HepG2 (cell line): ENCODE results near the gene SLC25A45. TPM values are rescaled to one million over a fixed set of nuclear protein-coding genes. Genes with fewer than 3 reads are reported as not detected.

ENCODE experiments used
- ATF4 ChIP-seq, 2 experiments: fragments of 450-650 bp in 1 of 2; sonication (generic) in 1 of 2; formaldehyde crosslinking; IDR thresholded peaks; 2 replicates each; pipeline versions ENCODE4 v1.5.0 to v1.8.0; 2020 to 2022; ENCODE audit warnings: mild to moderate bottlenecking in 1 of 2, missing genetic modification reagents in 1 of 2
- NFKB2 ChIP-seq: sonication (generic); formaldehyde crosslinking; IDR thresholded peaks from 2 replicates; pipeline ENCODE4 v1.4.0; 2020; ENCODE audit warnings: missing genetic modification reagents, borderline replicate concordance
- SNAPC5 ChIP-seq: sonication (generic); formaldehyde crosslinking; IDR thresholded peaks from 2 replicates; pipeline ENCODE4 v1.8.1; 2023; ENCODE audit warnings: mild to moderate bottlenecking, missing genetic modification reagents, borderline replicate concordance
- TAF15 ChIP-seq: fragments of 200-400 bp; formaldehyde crosslinking; IDR thresholded peaks from one replicate; pipeline ENCODE4 v1.6.1; 2018; ENCODE audit warnings: mild to moderate bottlenecking, low read depth, low read length; ENCODE audit not compliant: poor library complexity, severe bottlenecking
- TBX2 ChIP-seq: sonication (generic); formaldehyde crosslinking; IDR thresholded peaks from 2 replicates; pipeline ENCODE4 v1.5.0; 2020; ENCODE audit warnings: missing genetic modification reagents, mild to moderate bottlenecking, borderline replicate concordance
- UBTF ChIP-seq: sonication (generic); formaldehyde crosslinking; IDR thresholded peaks from 2 replicates; pipeline ENCODE4 v1.4.0; 2020; ENCODE audit warnings: mild to moderate bottlenecking, missing genetic modification reagents
- ZBTB7B ChIP-seq: sonication (generic); formaldehyde crosslinking; IDR thresholded peaks from 2 replicates; pipeline ENCODE4 v1.4.0; 2020; ENCODE audit warnings: missing genetic modification reagents
- ZC3H13 ChIP-seq: sonication (generic); formaldehyde crosslinking; IDR thresholded peaks from 2 replicates; pipeline ENCODE4 v1.8.1; 2023; ENCODE audit warnings: mild to moderate bottlenecking, missing genetic modification reagents, moderate library complexity
- ZFP41 ChIP-seq: sonication (generic); formaldehyde crosslinking; IDR thresholded peaks from 2 replicates; pipeline ENCODE4 v1.4.0; 2020; ENCODE audit warnings: mild to moderate bottlenecking, missing genetic modification reagents, borderline replicate concordance
- ZMAT3 ChIP-seq: sonication (generic); formaldehyde crosslinking; conservative IDR thresholded peaks from 2 replicates; pipeline ENCODE4 v1.7.0; 2021; ENCODE audit warnings: missing genetic modification reagents
- ZNF256 ChIP-seq: sonication (generic); formaldehyde crosslinking; conservative IDR thresholded peaks from 2 replicates; pipeline ENCODE4 v1.4.0; 2020; ENCODE audit warnings: missing genetic modification reagents
- ZNF33A ChIP-seq: sonication (generic); formaldehyde crosslinking; IDR thresholded peaks from 2 replicates; pipeline ENCODE4 v1.5.1; 2020; ENCODE audit warnings: missing genetic modification reagents, mild to moderate bottlenecking, moderate library complexity, borderline replicate concordance
- polyA plus RNA-seq, 8 experiments: library from polyadenylated mRNA; depleted of rRNA in 3 of 8; stranded (reverse) in 7 of 8; unstranded in 1 of 8; fragments of >200 nt; fragmentation: Illumina TruSeq in 4 of 8; extraction: Trizol in 4 of 8; gene quantifications; 2 replicates each; pipeline versions ENCODE4 v1.2.1 to v1.2.3, GENCODE V29; 2011 to 2016; ENCODE audit warnings: low read depth in 4 of 8, missing spikeins in 1 of 8, mixed read lengths in 1 of 8; ENCODE audit not compliant: insufficient read depth in 1 of 8
- total RNA-seq, 5 experiments: library from RNA; depleted of rRNA; stranded (reverse); fragments of >200 nt; fragmentation: Illumina TruSeq; extraction: Trizol; gene quantifications; 2 replicates each; pipeline ENCODE4 v1.2.3, GENCODE V29; 2016; ENCODE audit warnings: low read depth in 1 of 5
- TF ChIP-seq, protein P1 (sequence below): sonication (generic); formaldehyde crosslinking; IDR thresholded peaks from 2 replicates; pipeline ENCODE4 v1.4.0; 2020; ENCODE audit warnings: missing genetic modification reagents
- TF ChIP-seq, protein P2 (sequence below): sonication (generic); formaldehyde crosslinking; IDR thresholded peaks from 2 replicates; pipeline ENCODE4 v1.5.0; 2020; ENCODE audit warnings: mild to moderate bottlenecking, missing genetic modification reagents, borderline replicate concordance
- TF ChIP-seq, protein P3 (sequence below): sonication (generic); formaldehyde crosslinking; IDR thresholded peaks from 2 replicates; pipeline ENCODE4 v1.4.0; 2020; ENCODE audit warnings: missing genetic modification reagents

SLC25A45 gene
- total and polyA plus RNA-seq, 2 of the 13 experiments (the other 11 are each of a cell fraction or from before 2014, with no cell fraction given): 1.2 to 3.4 TPM

DNA sequence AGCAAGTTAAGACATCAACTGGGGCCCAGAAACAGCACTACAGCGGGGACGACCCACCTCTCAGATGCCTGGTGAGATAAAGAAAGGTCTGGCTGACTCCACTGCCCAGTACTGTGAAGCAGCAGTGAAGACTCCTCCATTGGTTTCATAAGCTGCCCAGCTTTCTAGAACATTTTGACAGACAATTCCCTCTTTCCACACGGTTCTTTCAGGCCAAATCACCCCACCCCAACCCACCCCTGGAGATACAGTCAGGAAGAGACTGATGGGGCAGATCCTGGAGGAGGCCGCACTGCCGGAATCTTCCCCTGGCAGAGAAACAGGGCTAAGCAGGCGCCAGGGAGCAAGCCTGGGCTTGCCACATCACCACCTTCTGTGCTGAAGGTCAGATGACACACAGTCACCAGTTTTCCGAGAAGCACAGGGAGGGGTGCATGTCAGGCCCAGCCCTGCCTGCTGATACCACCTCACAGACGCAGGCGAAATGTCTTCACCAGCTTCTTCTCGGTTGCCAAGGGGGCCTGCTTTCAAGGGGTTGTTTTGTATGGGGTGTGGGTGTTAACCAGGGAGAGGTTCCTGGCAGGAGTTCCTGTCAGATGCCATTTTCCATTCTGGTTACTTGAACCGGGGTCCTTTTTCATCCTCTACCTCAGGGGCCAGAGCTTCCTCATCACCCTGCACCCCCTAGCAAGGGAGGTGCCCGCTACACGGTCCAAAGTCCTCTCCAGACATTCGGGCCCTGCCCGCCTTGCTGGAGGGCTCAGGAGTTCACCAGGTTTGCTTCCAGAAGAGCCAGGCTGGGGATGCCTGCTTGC lies 38.7 kb upstream of the SLC25A45 start (continued):
- TF ChIP-seq ATF4 (CRISPR knock-in tag; IDR thresholded peaks at IDR 0.05): peak in 1 of 2 experiments; percentile 68; a peak in 1 of 4 replicates
- TF ChIP-seq TAF15: no peak
- TF ChIP-seq, protein P1, sequence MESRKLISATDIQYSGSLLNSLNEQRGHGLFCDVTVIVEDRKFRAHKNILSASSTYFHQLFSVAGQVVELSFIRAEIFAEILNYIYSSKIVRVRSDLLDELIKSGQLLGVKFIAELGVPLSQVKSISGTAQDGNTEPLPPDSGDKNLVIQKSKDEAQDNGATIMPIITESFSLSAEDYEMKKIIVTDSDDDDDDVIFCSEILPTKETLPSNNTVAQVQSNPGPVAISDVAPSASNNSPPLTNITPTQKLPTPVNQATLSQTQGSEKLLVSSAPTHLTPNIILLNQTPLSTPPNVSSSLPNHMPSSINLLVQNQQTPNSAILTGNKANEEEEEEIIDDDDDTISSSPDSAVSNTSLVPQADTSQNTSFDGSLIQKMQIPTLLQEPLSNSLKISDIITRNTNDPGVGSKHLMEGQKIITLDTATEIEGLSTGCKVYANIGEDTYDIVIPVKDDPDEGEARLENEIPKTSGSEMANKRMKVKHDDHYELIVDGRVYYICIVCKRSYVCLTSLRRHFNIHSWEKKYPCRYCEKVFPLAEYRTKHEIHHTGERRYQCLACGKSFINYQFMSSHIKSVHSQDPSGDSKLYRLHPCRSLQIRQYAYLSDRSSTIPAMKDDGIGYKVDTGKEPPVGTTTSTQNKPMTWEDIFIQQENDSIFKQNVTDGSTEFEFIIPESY (CRISPR knock-in tag): no peak
- TF ChIP-seq ZNF33A (CRISPR knock-in tag): no peak
- no peak for TF ChIP-seq ZMAT3 (CRISPR knock-in tag)
- no peak for TF ChIP-seq SNAPC5
- TF ChIP-seq, protein P2, sequence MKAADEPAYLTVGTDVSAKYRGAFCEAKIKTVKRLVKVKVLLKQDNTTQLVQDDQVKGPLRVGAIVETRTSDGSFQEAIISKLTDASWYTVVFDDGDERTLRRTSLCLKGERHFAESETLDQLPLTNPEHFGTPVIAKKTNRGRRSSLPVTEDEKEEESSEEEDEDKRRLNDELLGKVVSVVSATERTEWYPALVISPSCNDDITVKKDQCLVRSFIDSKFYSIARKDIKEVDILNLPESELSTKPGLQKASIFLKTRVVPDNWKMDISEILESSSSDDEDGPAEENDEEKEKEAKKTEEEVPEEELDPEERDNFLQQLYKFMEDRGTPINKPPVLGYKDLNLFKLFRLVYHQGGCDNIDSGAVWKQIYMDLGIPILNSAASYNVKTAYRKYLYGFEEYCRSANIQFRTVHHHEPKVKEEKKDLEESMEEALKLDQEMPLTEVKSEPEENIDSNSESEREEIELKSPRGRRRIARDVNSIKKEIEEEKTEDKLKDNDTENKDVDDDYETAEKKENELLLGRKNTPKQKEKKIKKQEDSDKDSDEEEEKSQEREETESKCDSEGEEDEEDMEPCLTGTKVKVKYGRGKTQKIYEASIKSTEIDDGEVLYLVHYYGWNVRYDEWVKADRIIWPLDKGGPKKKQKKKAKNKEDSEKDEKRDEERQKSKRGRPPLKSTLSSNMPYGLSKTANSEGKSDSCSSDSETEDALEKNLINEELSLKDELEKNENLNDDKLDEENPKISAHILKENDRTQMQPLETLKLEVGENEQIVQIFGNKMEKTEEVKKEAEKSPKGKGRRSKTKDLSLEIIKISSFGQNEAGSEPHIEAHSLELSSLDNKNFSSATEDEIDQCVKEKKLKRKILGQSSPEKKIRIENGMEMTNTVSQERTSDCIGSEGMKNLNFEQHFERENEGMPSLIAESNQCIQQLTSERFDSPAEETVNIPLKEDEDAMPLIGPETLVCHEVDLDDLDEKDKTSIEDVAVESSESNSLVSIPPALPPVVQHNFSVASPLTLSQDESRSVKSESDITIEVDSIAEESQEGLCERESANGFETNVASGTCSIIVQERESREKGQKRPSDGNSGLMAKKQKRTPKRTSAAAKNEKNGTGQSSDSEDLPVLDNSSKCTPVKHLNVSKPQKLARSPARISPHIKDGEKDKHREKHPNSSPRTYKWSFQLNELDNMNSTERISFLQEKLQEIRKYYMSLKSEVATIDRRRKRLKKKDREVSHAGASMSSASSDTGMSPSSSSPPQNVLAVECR (CRISPR knock-in tag): no peak; the same call in 1 of the 2 replicates
- TF ChIP-seq ZFP41 (CRISPR knock-in tag): no peak
- TF ChIP-seq TBX2: peak; percentile 78
- 0 out of 2 replicates have a peak, but pooled peaks have one; percentile 81 for TF ChIP-seq ZC3H13 (CRISPR knock-in tag)
- TF ChIP-seq, protein P3, sequence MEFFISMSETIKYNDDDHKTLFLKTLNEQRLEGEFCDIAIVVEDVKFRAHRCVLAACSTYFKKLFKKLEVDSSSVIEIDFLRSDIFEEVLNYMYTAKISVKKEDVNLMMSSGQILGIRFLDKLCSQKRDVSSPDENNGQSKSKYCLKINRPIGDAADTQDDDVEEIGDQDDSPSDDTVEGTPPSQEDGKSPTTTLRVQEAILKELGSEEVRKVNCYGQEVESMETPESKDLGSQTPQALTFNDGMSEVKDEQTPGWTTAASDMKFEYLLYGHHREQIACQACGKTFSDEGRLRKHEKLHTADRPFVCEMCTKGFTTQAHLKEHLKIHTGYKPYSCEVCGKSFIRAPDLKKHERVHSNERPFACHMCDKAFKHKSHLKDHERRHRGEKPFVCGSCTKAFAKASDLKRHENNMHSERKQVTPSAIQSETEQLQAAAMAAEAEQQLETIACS (CRISPR knock-in tag): no peak
- peak; percentile 39 for TF ChIP-seq UBTF (CRISPR knock-in tag)
- TF ChIP-seq ZNF256: no peak
- TF ChIP-seq ZBTB7B: no peak; the same call in 1 of the 2 replicates
- peak; percentile 47; the same call in 1 of the 2 replicates for TF ChIP-seq NFKB2 (CRISPR knock-in tag)
